SKM-1 treated with dmso at 0.1 percent for 144 hours (cell line): Measurements from ENCODE around the gene KIAA0513.

ENCODE experiments used
- DNase-seq: peaks from one replicate; lab custom pipeline; 2025; ENCODE audit not compliant: unreplicated experiment; lab: John Stamatoyannopoulos, UW

The KIAA0513 gene

GRCh38 chr16:85087899-85088569, 60.4 kb downstream of the KIAA0513 start:
- no peak for DNase-seq

GRCh38 chr16:85088570-85089199, 61.1 kb downstream of the KIAA0513 start:
- no peak for DNase-seq

- no peak for DNase-seq
These were observed 61.9 kb downstream of the KIAA0513 start for GRCh38 chr16:85089525-85089924.

GRCh38 chr16:85090181-85090580, 62.6 kb downstream of the KIAA0513 start:
- DNase-seq, result no peak

- DNase-seq, result no peak
These were observed 63.4 kb downstream of the KIAA0513 start for GRCh38 chr16:85090873-85091521.

- DNase-seq, result no peak
These were observed 63.9 kb downstream of the KIAA0513 start for GRCh38 chr16:85091522-85091910.

GRCh38 chr16:85092309-85092708, 64.7 kb downstream of the KIAA0513 start:
- DNase-seq, result no peak

- DNase-seq, result no peak
These were observed 65.3 kb downstream of the KIAA0513 start for GRCh38 chr16:85092851-85093250.

GRCh38 chr16:85093705-85094104, 66.1 kb downstream of the KIAA0513 start:
- DNase-seq, result no peak

GRCh38 chr16:85094176-85094805, 66.7 kb downstream of the KIAA0513 start:
- DNase-seq, result no peak

GRCh38 chr16:85094812-85095211, 67.2 kb downstream of the KIAA0513 start:
- DNase-seq, result no peak

GRCh38 chr16:85096921-85097320, 69.3 kb downstream of the KIAA0513 start:
- no peak for DNase-seq

- DNase-seq, result no peak
These were observed 71.0 kb downstream of the KIAA0513 start for GRCh38 chr16:85098565-85098964.

GRCh38 chr16:85100265-85100664, 72.7 kb downstream of the KIAA0513 start:
- DNase-seq, result no peak

- no peak for DNase-seq
These were observed 74.5 kb downstream of the KIAA0513 start for GRCh38 chr16:85101956-85102630.

- DNase-seq, result no peak
These were observed 75.8 kb downstream of the KIAA0513 start for GRCh38 chr16:85103114-85104079.

GRCh38 chr16:85104147-85104546, 76.6 kb downstream of the KIAA0513 start:
- no peak for DNase-seq

- DNase-seq, result peak; percentile 27
These were observed 77.3 kb downstream of the KIAA0513 start for GRCh38 chr16:85104821-85105391.

GRCh38 chr16:85105475-85105874, 77.9 kb downstream of the KIAA0513 start:
- no peak for DNase-seq

GRCh38 chr16:85107083-85107482, 79.5 kb downstream of the KIAA0513 start:
- DNase-seq, result no peak
